DOHH2 (cell line): ENCODE measurements around the gene STAT5A.

Source experiments
- H3F3A ChIP-seq: fragments of 200-600 bp; sonication (generic), shearing (Covaris generic); 2 replicates; pipeline ENCODE4 v1.6.0; 2016; ENCODE audit warnings: antibody characterized with exemption, mild to moderate bottlenecking; ENCODE audit not compliant: control insufficient read depth, insufficient read depth
- H3K27ac ChIP-seq: fragments of 200-600 bp; sonication (generic); 2 replicates; pipeline ENCODE4 v1.5.1; 2014; ENCODE audit warnings: low read depth, mild to moderate bottlenecking, low read length, moderate library complexity
- H3K27me3 ChIP-seq: fragments of 200-600 bp; sonication (generic); 2 replicates; pipeline ENCODE4 v1.6.1; 2014; ENCODE audit warnings: mild to moderate bottlenecking, low read length, mixed read lengths; ENCODE audit not compliant: control insufficient read depth
- H3K36me3 ChIP-seq: fragments of 200-600 bp; sonication (generic); 2 replicates; pipeline ENCODE4 v1.6.1; 2014; ENCODE audit warnings: mild to moderate bottlenecking, low read length, moderate library complexity, mixed read lengths; ENCODE audit not compliant: control insufficient read depth
- H3K4me1 ChIP-seq: fragments of 200-600 bp; sonication (generic); 2 replicates; pipeline ENCODE4 v1.6.1; 2014; ENCODE audit warnings: mild to moderate bottlenecking, low read length, mixed read lengths; ENCODE audit not compliant: control insufficient read depth
- H3K4me2 ChIP-seq: fragments of 200-600 bp; sonication (generic); 2 replicates; pipeline ENCODE4 v1.6.0; 2014; ENCODE audit warnings: mild to moderate bottlenecking, low read length, moderate library complexity
- H3K4me3 ChIP-seq: fragments of 200-600 bp; sonication (generic); 2 replicates; pipeline ENCODE4 v1.5.1; 2014; ENCODE audit warnings: mild to moderate bottlenecking, low read length, mixed read lengths
- H3K79me2 ChIP-seq: fragments of 200-600 bp; sonication (generic); 2 replicates; pipeline ENCODE4 v1.6.1; 2014; ENCODE audit warnings: mild to moderate bottlenecking, low read length, mixed read lengths; ENCODE audit not compliant: control insufficient read depth
- H3K9me2 ChIP-seq: fragments of 200-600 bp; sonication (generic); replicated peaks from 2 replicates; pipeline ENCODE4 v1.6.1; 2014; ENCODE audit warnings: mild to moderate bottlenecking, low read length, mixed read lengths; ENCODE audit not compliant: control insufficient read depth
- H3K9me3 ChIP-seq: fragments of 200-600 bp; sonication (generic); 2 replicates; pipeline ENCODE4 v1.6.1; 2014; ENCODE audit warnings: antibody characterized with exemption, low read length, mixed read lengths; ENCODE audit not compliant: control insufficient read depth, insufficient read depth
- H4K20me1 ChIP-seq: fragments of 200-600 bp; sonication (generic); 2 replicates; pipeline ENCODE4 v1.6.0; 2014; ENCODE audit warnings: low read depth, mild to moderate bottlenecking, antibody characterized with exemption, low read length, moderate library complexity; ENCODE audit not compliant: control insufficient read depth, insufficient read depth
- EZH2phosphoT487 ChIP-seq: fragments of 200-600 bp; sonication (generic); IDR thresholded peaks from 2 replicates; pipeline ENCODE4 v1.6.1; 2017; ENCODE audit warnings: borderline replicate concordance, mild to moderate bottlenecking, antibody characterized with exemption, low read length, moderate library complexity, mixed read lengths
- TF ChIP-seq, protein P1 (sequence below): fragments of 200-600 bp; sonication (generic); IDR thresholded peaks from one replicate; pipeline ENCODE4 v1.5.1; 2014; ENCODE audit warnings: antibody characterized with exemption, mild to moderate bottlenecking, low read depth, low read length; ENCODE audit not compliant: poor library complexity, severe bottlenecking

Gene STAT5A

DNA sequence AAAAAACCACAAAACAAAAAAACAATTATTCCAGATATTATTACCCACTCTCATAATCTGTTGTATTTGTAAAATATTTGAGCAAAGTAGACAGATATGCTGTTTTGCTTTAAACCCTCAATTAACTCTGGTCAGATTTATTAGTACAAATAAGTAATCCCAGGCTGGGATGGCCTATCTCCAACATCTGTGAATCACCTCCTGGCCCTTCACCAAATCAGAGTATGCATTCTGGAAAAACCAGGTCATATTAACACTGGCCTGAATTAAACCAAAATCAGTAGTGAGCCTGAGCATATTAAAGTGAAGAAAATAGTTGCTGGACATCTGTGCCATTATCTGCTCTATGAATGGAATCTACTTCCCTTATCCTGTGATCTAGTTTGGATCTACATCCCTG, 58.9 kb downstream of the STAT5A start:
- H3K79me2 ChIP-seq, result no peaks in the 10 kb centered on the region

DNA sequence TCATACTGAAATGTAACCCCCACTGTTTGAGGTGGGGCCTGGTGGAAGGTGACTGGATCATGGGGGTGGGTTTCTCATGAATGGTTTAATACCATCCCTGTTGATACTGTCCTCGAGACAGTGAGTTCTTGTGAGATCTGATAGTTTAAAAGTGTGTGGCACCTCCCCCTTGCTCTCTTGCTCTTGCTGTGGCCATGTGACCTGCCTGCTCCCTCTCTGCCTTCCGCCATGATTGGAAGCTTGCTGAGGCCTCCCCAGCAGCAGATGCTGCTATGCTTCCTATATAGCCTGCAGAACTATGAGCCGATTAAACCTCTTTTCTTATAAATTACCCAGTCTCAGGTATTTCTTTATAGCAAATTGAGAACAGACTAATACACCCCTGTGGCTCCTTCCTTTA, 59.3 kb downstream of the STAT5A start:
- no peaks in the 10 kb centered on the region for H3K79me2 ChIP-seq
- H3K27ac ChIP-seq, result no peak overlapping the region
- H3K9me2 ChIP-seq, result no peaks in the 10 kb centered on the region

More for the DNA sequence above, 58.9 kb downstream of the STAT5A start:
- H3K4me1 ChIP-seq, result no peaks in the 10 kb centered on the region
- H4K20me1 ChIP-seq, result no peaks in the 10 kb centered on the region
- H3K27ac ChIP-seq, result no peak overlapping the region
- no peak for TF ChIP-seq EZH2phosphoT487
- TF ChIP-seq, protein P1, sequence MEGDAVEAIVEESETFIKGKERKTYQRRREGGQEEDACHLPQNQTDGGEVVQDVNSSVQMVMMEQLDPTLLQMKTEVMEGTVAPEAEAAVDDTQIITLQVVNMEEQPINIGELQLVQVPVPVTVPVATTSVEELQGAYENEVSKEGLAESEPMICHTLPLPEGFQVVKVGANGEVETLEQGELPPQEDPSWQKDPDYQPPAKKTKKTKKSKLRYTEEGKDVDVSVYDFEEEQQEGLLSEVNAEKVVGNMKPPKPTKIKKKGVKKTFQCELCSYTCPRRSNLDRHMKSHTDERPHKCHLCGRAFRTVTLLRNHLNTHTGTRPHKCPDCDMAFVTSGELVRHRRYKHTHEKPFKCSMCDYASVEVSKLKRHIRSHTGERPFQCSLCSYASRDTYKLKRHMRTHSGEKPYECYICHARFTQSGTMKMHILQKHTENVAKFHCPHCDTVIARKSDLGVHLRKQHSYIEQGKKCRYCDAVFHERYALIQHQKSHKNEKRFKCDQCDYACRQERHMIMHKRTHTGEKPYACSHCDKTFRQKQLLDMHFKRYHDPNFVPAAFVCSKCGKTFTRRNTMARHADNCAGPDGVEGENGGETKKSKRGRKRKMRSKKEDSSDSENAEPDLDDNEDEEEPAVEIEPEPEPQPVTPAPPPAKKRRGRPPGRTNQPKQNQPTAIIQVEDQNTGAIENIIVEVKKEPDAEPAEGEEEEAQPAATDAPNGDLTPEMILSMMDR, result no peak
- H3K9me2 ChIP-seq, result no peaks in the 10 kb centered on the region
- no peak overlapping the region for H3K4me3 ChIP-seq
- no peak overlapping the region for H3K4me2 ChIP-seq
- H3K27me3 ChIP-seq, result no peaks in the 10 kb centered on the region
- no peaks in the 10 kb centered on the region for H3K9me3 ChIP-seq
- no peaks in the 10 kb centered on the region for H3K36me3 ChIP-seq
- no peaks in the 10 kb centered on the region for H3F3A ChIP-seq

DNA sequence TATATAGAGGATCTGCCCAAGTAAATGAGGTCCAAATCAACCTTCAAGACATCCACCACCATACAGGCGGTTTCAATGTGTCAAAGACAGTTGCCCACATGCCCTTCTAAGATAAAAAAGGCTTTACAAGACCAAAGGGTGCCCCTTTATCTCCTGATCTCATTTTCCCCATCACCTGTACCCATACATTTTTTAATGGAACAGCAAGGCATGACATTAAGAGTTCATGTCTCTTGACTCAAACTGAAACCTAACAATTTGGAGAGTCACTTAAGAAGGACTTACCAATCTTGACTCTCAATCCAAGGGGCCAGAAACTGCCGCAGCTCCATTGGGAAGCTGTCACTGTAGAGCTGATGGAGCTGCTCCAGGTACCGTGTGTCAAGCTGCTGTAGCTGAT, 59.8 kb downstream of the STAT5A start:
- H3K4me1 ChIP-seq, result no peaks in the 10 kb centered on the region
- H3K27ac ChIP-seq, result no peak overlapping the region
- no peaks in the 10 kb centered on the region for H4K20me1 ChIP-seq
- no peaks in the 10 kb centered on the region for H3K79me2 ChIP-seq
- H3K9me3 ChIP-seq, result no peaks in the 10 kb centered on the region
- TF ChIP-seq EZH2phosphoT487, result no peak
- TF ChIP-seq, protein P1, result no peak
- H3K9me2 ChIP-seq, result no peaks in the 10 kb centered on the region
- no peak overlapping the region for H3K4me3 ChIP-seq
- H3K4me2 ChIP-seq, result no peak overlapping the region
- no peaks in the 10 kb centered on the region for H3K36me3 ChIP-seq
- no peaks in the 10 kb centered on the region for H3F3A ChIP-seq
- no peaks in the 10 kb centered on the region for H3K27me3 ChIP-seq

More for the DNA sequence above, 59.3 kb downstream of the STAT5A start:
- Histone ChIP-seq H3K4me2 (no peak overlapping the region), H3K9me3 (no peaks in the 10 kb centered on the region), H3K4me1 (no peaks in the 10 kb centered on the region), H3K27me3 (no peaks in the 10 kb centered on the region), H3K4me3 (no peak overlapping the region), H3K36me3 (no peaks in the 10 kb centered on the region), H4K20me1 (no peaks in the 10 kb centered on the region), H3F3A (no peaks in the 10 kb centered on the region)
- no peak for TF ChIP-seq EZH2phosphoT487
- TF ChIP-seq, protein P1, result no peak
